ENCODE measurements around the gene LRRC43.
"Not testable (repeated sequence)": the region's sequence is repeated elsewhere in the genome, so short reads cannot be mapped to it uniquely, and the experiment has no call there.

The LRRC43 gene

GRCh38 chr12:122159882-122160281, 23.0 kb upstream of the LRRC43 start:
- DNase-seq: no peak

- no peak for DNase-seq
Measured at GRCh38 chr12:122160761-122161160, 22.2 kb upstream of the LRRC43 start.

GRCh38 chr12:122161682-122162081, 21.2 kb upstream of the LRRC43 start:
- no peak for DNase-seq

- DNase-seq: no peak
Measured at GRCh38 chr12:122162976-122163375, 19.9 kb upstream of the LRRC43 start.

GRCh38 chr12:122166422-122167349, 16.2 kb upstream of the LRRC43 start:
- DNase-seq: no peak

GRCh38 chr12:122167356-122167925, 15.5 kb upstream of the LRRC43 start:
- no peak for DNase-seq

- no peak for DNase-seq
Measured at GRCh38 chr12:122168492-122168891, 14.4 kb upstream of the LRRC43 start.

- no peak for DNase-seq
Measured at GRCh38 chr12:122171399-122171798, 11.5 kb upstream of the LRRC43 start.

- no peak for DNase-seq
Measured at GRCh38 chr12:122172262-122172939, 10.5 kb upstream of the LRRC43 start.

GRCh38 chr12:122174155-122174845, 8.6 kb upstream of the LRRC43 start, which contains the start of gene IL31:
Gene IL31, minus strand, starts transcription at chr12:122174221. Its CDS starts 49 bp downstream, at chr12:122174172.
- DNase-seq: no peak

- not testable (repeated sequence) for DNase-seq
Measured at GRCh38 chr12:122176473-122176872, 6.5 kb upstream of the LRRC43 start.

- no peak for DNase-seq
Measured at GRCh38 chr12:122183588-122183940, 641 bp downstream of the LRRC43 start.

GRCh38 chr12:122184517-122184916, 1.6 kb downstream of the LRRC43 start:
- DNase-seq: no peak

GRCh38 chr12:122185079-122185478, 2.2 kb downstream of the LRRC43 start:
- DNase-seq: no peak

- DNase-seq: no peak
Measured at GRCh38 chr12:122185494-122186082, 2.7 kb downstream of the LRRC43 start.

GRCh38 chr12:122187466-122187865, 4.5 kb downstream of the LRRC43 start:
- DNase-seq: no peak

GRCh38 chr12:122189626-122190475, 6.9 kb downstream of the LRRC43 start:
- no peak for DNase-seq

- DNase-seq: peak; percentile 22
Measured at GRCh38 chr12:122190842-122191668, 8.1 kb downstream of the LRRC43 start.

GRCh38 chr12:122192441-122192840, 9.5 kb downstream of the LRRC43 start:
- no peak for DNase-seq

GRCh38 chr12:122194804-122195203, 11.9 kb downstream of the LRRC43 start:
- no peak for DNase-seq

GRCh38 chr12:122195405-122195804, 12.5 kb downstream of the LRRC43 start:
- DNase-seq: no peak
